A172 (cell line): ENCODE results near the gene MRPL20. TPM values are rescaled to one million over a fixed set of nuclear protein-coding genes. Genes with fewer than 3 reads are reported as not detected.
"Not testable (repeated sequence)": the region's sequence is repeated elsewhere in the genome, so short reads cannot be mapped to it uniquely, and the experiment has no call there.

Experiments
- DNase-seq: peaks from one replicate; pipeline ENCODE4 v3.0.0-alpha.2; 2015; ENCODE audit warnings: low spot score
- total RNA-seq: library from RNA; depleted of rRNA; stranded (reverse); fragments of >200 nt; shearing (Covaris generic); gene quantifications from 2 replicates; pipeline ENCODE4 v1.2.3, GENCODE V29; 2014

The MRPL20 gene
- total RNA-seq, 1 experiment from 2014 or later, result 151 TPM

DNA sequence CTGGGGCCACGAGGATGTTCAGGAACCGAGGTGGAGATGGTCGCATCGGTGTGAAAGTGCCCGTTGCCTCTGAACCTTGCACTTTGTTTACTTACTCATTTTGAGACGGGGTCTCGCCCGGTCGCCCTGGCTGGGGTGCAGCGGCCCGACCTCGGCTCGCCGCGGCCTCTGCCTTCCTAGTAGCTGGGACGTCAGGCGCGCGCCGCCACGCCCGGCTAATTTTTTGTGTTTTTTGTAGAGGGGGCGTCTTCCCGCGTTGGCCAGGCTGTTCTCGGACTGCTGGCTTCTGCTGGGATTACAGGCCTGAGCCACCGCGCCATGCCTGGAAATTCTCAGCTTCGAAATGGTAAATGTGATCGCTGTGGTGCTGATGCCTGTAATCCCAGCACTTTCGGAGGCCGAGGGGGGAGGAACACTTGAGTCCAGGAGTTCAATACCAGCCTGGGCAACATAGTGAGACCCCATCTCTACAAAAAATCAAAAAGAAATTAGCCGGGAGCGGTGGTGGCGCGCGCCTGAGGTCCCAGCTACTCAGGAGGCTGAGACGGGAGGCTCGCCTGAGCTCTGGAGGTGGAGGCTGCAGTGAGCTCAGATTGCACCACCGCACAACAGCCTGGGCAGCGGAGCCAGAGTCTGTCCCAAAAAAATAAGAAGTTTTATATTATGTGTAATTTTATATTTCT is 684 bp upstream of the MRPL20 start:
- peak; percentile 7 for DNase-seq

DNA sequence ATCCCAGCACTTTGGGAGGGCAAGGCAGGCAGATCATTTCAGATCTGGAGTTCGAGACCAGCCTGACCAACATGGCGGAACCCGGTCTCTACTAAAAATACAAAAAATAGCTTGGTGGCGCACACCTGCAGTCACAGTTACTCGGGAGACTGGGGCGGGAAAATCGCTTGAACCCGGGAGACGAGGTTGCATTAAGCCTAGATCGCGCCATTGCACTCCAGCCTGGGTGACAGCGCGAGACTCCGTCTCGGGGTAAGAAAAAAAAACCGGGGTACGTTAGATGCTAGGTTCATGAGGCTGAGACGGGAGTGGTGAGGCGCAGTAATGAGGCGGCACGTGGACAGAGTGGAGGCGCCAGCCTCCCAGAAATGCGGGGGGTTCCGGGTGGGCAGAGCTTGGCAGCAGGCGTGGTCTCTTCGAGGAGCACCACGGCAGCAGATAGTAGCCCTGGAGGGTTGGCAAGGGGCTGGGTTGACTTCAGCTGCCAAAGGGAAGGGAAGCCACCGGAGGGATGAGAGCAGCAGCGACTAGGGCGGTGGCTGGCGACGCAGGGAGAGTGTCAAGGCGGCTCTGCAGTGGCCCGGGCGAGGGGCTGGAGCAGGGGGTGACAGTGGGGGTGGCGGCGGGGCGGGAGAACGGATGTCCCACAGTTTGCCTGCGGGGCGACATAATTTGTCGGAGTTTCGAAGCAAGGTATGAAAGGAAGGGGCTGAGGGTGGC is 832 bp downstream of the MRPL20 start:
- DNase-seq, result no peak

DNA sequence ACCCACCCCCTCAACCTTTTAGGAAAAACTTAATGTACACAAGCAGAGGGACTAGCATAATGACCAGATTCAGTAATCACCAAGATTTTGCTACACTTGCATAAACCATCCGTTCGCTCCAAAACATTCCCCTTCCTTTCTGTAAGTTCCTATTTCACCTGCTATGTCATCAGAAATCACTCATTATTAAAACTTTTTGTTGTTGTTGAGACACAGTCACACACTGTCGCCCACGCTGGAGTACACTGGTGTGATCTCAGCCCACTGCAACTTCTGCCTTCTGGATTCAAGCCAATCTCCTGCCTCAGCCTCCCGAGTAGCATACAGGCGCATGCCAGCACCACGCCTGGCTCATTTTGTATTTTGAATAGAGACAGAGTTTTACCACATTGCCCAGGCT is 3.4 kb downstream of the MRPL20 start:
- DNase-seq, result no peak

GRCh38 chr1:1402901-1403392 is 4.1 kb downstream of the MRPL20 start:
- DNase-seq, result not testable (repeated sequence)

DNA sequence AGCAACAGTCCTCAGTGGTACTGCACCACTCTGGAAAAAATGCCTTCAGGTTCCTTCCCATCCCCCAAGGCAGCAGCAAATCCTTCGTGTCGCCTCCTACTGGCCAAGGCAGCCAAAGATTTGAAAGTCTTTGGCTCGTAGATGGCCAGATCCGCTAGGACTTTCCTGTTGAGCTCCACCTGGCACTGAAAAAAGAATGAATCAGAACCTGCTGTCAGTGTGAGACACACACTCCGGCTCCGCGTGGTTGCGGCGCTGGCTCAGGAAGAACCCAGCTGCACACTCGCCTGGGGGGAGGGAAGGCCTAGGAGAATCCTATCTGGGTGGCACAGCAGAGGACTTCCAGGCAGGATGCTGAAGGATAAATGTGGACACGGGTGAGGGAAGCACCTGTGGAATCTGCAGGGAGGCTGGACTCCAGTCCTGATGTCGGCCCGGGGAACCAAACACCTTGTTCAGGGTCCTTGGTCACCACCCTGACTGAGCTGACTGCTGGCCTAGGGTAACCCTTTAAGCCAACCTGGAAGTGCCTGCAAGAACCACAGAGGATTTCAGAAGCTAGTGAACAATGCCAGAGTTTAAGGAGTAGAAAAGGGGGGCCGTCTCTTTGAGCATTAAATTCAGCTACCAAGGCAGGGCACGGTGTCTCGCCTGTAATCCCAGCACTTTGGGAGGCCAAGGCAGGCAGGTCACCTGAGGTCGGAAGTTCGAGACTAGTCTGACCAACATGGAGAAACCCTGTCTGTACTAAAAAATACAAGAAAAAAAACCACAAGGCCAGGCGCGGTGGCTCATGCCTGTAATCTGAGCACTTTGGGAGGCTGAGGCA is 4.8 kb downstream of the MRPL20 start:
- DNase-seq, result peak; percentile 46

DNA sequence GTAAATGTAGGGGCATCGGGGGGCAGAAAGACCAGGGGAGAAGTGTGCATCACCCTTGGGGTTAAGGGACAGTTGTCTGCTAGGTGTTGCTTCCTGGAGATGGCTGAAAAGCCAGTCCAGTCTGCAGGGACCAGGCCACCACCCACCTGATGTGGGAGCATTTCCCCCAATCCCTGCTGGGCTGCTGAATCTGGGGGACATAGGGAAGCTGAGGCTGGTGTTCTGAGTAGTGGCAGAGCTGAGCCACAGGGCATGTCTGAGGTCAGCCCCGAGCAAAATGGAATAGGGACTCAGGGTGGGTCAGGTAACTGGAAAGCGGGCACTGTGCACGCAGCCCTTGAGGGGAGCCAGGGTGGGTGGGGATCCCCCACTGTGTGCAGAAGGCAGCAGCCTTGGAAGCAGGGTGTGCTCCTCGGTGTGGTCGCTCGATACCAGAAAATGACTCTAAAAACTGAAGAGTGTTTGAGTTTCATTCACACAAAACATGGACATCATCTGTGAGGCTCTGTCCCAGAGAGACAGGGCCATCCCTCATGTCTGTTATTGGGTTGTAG is 5.6 kb downstream of the MRPL20 start:
- DNase-seq, result no peak

DNA sequence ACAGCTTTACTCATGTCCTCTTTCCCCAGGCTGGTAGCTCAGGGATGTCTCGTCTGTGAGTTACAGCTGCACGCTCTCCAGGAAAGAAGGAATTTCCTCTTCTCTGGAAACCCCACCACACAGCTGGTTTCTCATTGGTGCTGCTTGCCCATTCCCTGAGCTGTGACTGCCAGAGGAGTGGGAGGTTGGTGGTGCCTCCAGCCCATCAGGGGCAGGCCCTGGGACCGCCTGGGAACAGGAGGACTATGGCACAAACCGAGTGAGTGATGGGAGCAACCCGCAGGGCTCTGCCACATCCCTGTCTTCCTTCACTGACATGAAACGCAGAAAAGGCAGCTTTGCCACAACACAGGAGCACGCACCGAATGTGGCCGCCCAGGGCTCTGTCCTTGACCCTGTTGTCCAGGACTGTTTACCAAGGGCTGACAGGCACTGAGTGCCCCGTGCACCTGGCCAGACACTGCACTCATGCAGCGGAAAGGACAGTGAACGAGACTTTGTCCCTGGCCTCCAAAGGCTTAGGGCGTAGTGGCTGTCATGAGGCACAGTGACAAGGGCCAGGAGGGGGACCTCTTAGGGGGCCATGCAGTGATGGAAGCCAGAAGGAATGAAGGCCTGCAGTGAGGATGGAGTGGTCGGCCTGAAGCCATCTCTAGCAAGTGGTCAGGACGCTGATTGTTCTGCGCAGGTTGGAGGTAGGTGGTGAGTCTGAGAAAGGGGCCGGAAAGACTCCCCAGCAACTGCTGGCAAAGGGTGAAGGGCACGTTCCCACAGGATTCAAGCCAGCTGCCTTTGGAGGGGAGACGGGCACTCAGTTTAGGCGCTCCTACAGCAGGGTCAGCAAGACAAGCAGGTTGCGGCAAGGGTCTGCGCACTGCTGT is 6.3 kb downstream of the MRPL20 start:
- DNase-seq, result no peak

- DNase-seq, result no peak
Observed at GRCh38 chr1:1399872-1400575, 7.1 kb downstream of the MRPL20 start.

- peak; percentile 83 for DNase-seq
Observed at GRCh38 chr1:1399187-1399871, 7.8 kb downstream of the MRPL20 start, which contains the start of gene CCNL2. TSS of gene CCNL2 (minus strand) at chr1:1399335. CDS start at chr1:1399306, 29 bp downstream.

- DNase-seq, result no peak
Observed at GRCh38 chr1:1398677-1399186, 8.4 kb downstream of the MRPL20 start.

GRCh38 chr1:1397839-1398523 is 9.1 kb downstream of the MRPL20 start:
- DNase-seq, result no peak

GRCh38 chr1:1395166-1395565 is 11.9 kb downstream of the MRPL20 start:
- DNase-seq, result no peak

- no peak for DNase-seq
Observed at GRCh38 chr1:1394116-1394515, 13.0 kb downstream of the MRPL20 start.

GRCh38 chr1:1393428-1393827 is 13.7 kb downstream of the MRPL20 start:
- no peak for DNase-seq

DNA sequence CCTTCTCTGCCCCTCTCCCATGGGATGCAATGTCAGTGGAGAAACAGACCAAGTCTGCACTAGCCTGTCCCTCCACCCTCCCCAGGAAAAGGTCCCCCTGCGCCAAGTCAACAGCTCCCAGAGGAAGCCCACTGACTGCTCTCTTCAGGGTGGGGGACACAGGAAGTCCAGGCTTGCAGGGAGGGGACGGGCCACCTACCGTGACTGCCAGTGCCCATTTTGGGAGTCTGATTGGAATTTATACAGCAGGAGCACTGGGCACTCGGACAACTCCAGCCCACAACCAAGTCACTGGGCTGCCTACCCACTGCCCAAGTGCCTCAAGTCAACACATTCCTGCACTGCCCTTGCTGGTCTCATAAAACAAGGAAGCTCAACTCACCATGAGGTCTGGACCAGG is 14.1 kb downstream of the MRPL20 start:
- no peak for DNase-seq

- DNase-seq, result no peak
Observed at GRCh38 chr1:1391225-1391624, 15.9 kb downstream of the MRPL20 start.

GRCh38 chr1:1390675-1391074 is 16.4 kb downstream of the MRPL20 start:
- no peak for DNase-seq

DNA sequence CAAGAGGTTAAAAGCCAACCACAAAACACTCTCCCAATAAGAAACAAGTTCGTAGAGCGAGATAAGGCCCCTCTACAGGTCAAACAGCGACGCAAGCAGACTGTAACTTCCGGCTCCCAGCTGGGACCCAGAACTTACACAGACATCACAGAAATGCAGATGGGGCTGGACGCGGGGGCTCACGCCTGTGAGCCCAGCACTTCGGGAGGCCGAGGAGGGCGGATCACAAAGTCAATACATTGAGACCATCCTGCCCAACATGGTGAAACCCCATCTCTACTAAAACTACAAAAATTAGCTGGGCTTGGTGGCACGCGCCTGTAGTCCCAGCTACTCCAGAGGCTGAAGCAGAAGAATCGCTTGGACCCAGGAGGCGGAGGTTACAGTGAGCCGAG is 19.0 kb downstream of the MRPL20 start:
- no peak for DNase-seq
